Trophoblast cell (in vitro differentiated cells and primary cell): ENCODE data around the gene PLXNA2.

Source experiments
- DNase-seq, 2 donors: peaks; one replicate each; pipeline ENCODE4 v3.0.0-alpha.2; 2016
- H2AFZ ChIP-seq: 2 replicates; pipeline ENCODE4 v1.6.1; 2013; ENCODE audit warnings: low read length, moderate library complexity, mild to moderate bottlenecking; ENCODE audit not compliant: insufficient read depth, poor library complexity
- H2AK5ac ChIP-seq: 2 replicates; pipeline ENCODE4 v1.6.1; 2013; ENCODE audit warnings: mild to moderate bottlenecking, low read length
- H2BK120ac ChIP-seq: 2 replicates; pipeline ENCODE4 v1.6.1; 2013; ENCODE audit warnings: low read length, mild to moderate bottlenecking, moderate library complexity; ENCODE audit not compliant: insufficient read depth, poor library complexity
- H2BK12ac ChIP-seq: 2 replicates; pipeline ENCODE4 v1.6.1; 2013; ENCODE audit warnings: mild to moderate bottlenecking, low read length, moderate library complexity
- H2BK5ac ChIP-seq: 2 replicates; pipeline ENCODE4 v1.6.1; 2013; ENCODE audit warnings: low read length, low read depth, moderate library complexity, mild to moderate bottlenecking; ENCODE audit not compliant: poor library complexity
- H3K14ac ChIP-seq: 2 replicates; pipeline ENCODE4 v1.6.1; 2013; ENCODE audit warnings: mild to moderate bottlenecking, low read length
- H3K18ac ChIP-seq: 2 replicates; pipeline ENCODE4 v1.6.1; 2013; ENCODE audit warnings: mild to moderate bottlenecking, low read length
- H3K23ac ChIP-seq: 2 replicates; pipeline ENCODE4 v1.6.1; 2013; ENCODE audit warnings: low read length
- H3K27ac ChIP-seq: 2 replicates; pipeline ENCODE4 v1.5.1; 2013; ENCODE audit warnings: low read depth, mild to moderate bottlenecking, inconsistent platforms, low read length, moderate library complexity
- H3K27me3 ChIP-seq: 2 replicates; pipeline ENCODE4 v1.6.1; 2013; ENCODE audit warnings: inconsistent platforms, mild to moderate bottlenecking, low read length, moderate library complexity; ENCODE audit not compliant: insufficient read depth
- H3K36me3 ChIP-seq, 2 experiments: 1 replicate in 1 of 2; 2 replicates in 1 of 2; pipeline ENCODE4 v1.6.1; 2013; ENCODE audit warnings: low read length in 2 of 2, mild to moderate bottlenecking in 2 of 2, moderate library complexity in 1 of 2; ENCODE audit not compliant: insufficient read depth in 2 of 2, control insufficient read depth in 1 of 2
- H3K4ac ChIP-seq: 2 replicates; pipeline ENCODE4 v1.6.1; 2013; ENCODE audit warnings: low read depth, mild to moderate bottlenecking, low read length, moderate library complexity
- H3K4me1 ChIP-seq, 2 experiments: 1 replicate in 1 of 2; 2 replicates in 1 of 2; pipeline ENCODE4 v1.6.1; 2013; ENCODE audit warnings: low read length in 2 of 2, mild to moderate bottlenecking in 2 of 2, moderate library complexity in 1 of 2; ENCODE audit not compliant: insufficient read depth in 2 of 2, control insufficient read depth in 1 of 2
- H3K4me2 ChIP-seq: 2 replicates; pipeline ENCODE4 v1.6.1; 2013; ENCODE audit warnings: inconsistent platforms, mild to moderate bottlenecking, low read length, moderate library complexity
- H3K4me3 ChIP-seq: 2 replicates; pipeline ENCODE4 v1.5.1; 2013; ENCODE audit warnings: mild to moderate bottlenecking, low read depth, low read length, inconsistent platforms
- H3K79me1 ChIP-seq: one replicate; pipeline ENCODE4 v1.6.1; 2013; ENCODE audit warnings: low read length
- H3K79me2 ChIP-seq: 2 replicates; pipeline ENCODE4 v1.6.1; 2013; ENCODE audit warnings: low read length, mild to moderate bottlenecking; ENCODE audit not compliant: control insufficient read depth, insufficient read depth, poor library complexity
- H3K9ac ChIP-seq: 2 replicates; pipeline ENCODE4 v1.6.1; 2013; ENCODE audit warnings: mild to moderate bottlenecking, low read length
- H3K9me3 ChIP-seq: 2 replicates; pipeline ENCODE4 v1.6.1; 2013; ENCODE audit warnings: low read depth, mild to moderate bottlenecking, control low read depth, inconsistent platforms, low read length; ENCODE audit not compliant: insufficient read depth
- H4K12ac ChIP-seq: 2 replicates; pipeline ENCODE4 v1.6.1; 2013; ENCODE audit warnings: low read depth, mild to moderate bottlenecking, low read length, moderate library complexity
- H4K8ac ChIP-seq: 2 replicates; pipeline ENCODE4 v1.6.1; 2013; ENCODE audit warnings: low read depth, mild to moderate bottlenecking, low read length, moderate library complexity
- H4K91ac ChIP-seq: one replicate; pipeline ENCODE4 v1.6.1; 2013; ENCODE audit warnings: low read depth, mild to moderate bottlenecking, low read length, moderate library complexity
- WGBS: extraction: QIAGEN DNeasy Blood & Tissue Kit; methylation state at CpG from one replicate; pipeline ENCODE4 v1.1.7; 2013; ENCODE audit warnings: missing lambda C conversion rate; ENCODE audit not compliant: insufficient read length, insufficient coverage; ENCODE audit errors: extremely low coverage; 5-methylcytosine and 5-hydroxymethylcytosine counted together

The PLXNA2 gene

GRCh38 chr1:207997486-207998268 is 246.5 kb downstream of the PLXNA2 start:
- no peak overlapping the region for H2BK120ac ChIP-seq
- H2AK5ac ChIP-seq: no peak overlapping the region
- no peak overlapping the region for H3K18ac ChIP-seq
- no peaks in the 10 kb centered on the region for H3K4me1 ChIP-seq
- H3K23ac ChIP-seq: no peak overlapping the region
- no peaks in the 10 kb centered on the region for H3K79me1 ChIP-seq
- DNase-seq: peak; percentile 32 to 73
- no peak overlapping the region for H3K4me2 ChIP-seq
- H3K79me2 ChIP-seq: no peaks in the 10 kb centered on the region
- H3K9ac ChIP-seq: no peak overlapping the region
- H2AFZ ChIP-seq: no peak overlapping the region
- no peak overlapping the region for H3K4me3 ChIP-seq
- no peak overlapping the region for H4K91ac ChIP-seq
- WGBS: no CpG with 5 or more reads among the region's 9 CpGs
- H2BK5ac ChIP-seq: no peak overlapping the region
- H3K27me3 ChIP-seq: no peaks in the 10 kb centered on the region
- no peak overlapping the region for H4K8ac ChIP-seq
- H4K12ac ChIP-seq: no peak overlapping the region
- no peak overlapping the region for H2BK12ac ChIP-seq
- no peaks in the 10 kb centered on the region for H3K9me3 ChIP-seq
- no peaks in the 10 kb centered on the region for H3K36me3 ChIP-seq
- H3K14ac ChIP-seq: no peak overlapping the region
- H3K4ac ChIP-seq: no peak overlapping the region
- H3K27ac ChIP-seq: no peak overlapping the region

- H4K12ac ChIP-seq: no peak overlapping the region
- H3K36me3 ChIP-seq: no peaks in the 10 kb centered on the region
- H3K4me2 ChIP-seq: no peak overlapping the region
- no peaks in the 10 kb centered on the region for H3K27me3 ChIP-seq
- H3K18ac ChIP-seq: no peak overlapping the region
- H3K9me3 ChIP-seq: no peaks in the 10 kb centered on the region
- no peak overlapping the region for H2AFZ ChIP-seq
- H2AK5ac ChIP-seq: no peak overlapping the region
- H3K27ac ChIP-seq: no peak overlapping the region
- no peak overlapping the region for H3K4me3 ChIP-seq
- no peak overlapping the region for H2BK120ac ChIP-seq
- no peak overlapping the region for H3K14ac ChIP-seq
- H3K79me2 ChIP-seq: no peaks in the 10 kb centered on the region
- no peak overlapping the region for H3K23ac ChIP-seq
- no peak overlapping the region for H4K8ac ChIP-seq
- H2BK5ac ChIP-seq: no peak overlapping the region
- H3K9ac ChIP-seq: no peak overlapping the region
- DNase-seq: no peak
- H3K79me1 ChIP-seq: no peaks in the 10 kb centered on the region
- no peaks in the 10 kb centered on the region for H3K4me1 ChIP-seq
- H2BK12ac ChIP-seq: no peak overlapping the region
- H4K91ac ChIP-seq: no peak overlapping the region
- no peak overlapping the region for H3K4ac ChIP-seq
Measured at GRCh38 chr1:207996636-207997035, 247.5 kb downstream of the PLXNA2 start.

DNA sequence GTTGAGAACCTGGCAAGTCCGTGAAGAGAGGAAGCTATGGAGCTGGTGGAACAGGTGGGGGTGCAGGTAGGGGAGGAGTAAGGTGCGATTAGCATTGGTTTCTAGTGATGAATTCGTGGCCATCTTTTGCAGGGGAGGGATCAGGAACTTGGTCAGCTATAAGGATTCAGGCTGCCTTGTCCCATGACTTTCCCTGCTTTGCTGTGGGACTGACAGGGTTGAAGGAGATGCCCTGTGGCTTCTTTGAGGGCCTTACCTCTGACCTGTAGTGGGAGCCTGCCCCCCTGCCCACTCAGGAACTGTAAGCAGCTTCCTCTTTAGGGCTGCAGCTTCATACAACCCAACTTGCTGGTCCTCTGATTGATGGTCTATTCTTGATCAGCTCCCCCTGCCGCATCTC is 248.6 kb downstream of the PLXNA2 start:
- no CpG with 5 or more reads among the region's 4 CpGs for WGBS
- H2AK5ac ChIP-seq: no peak overlapping the region
- H3K27me3 ChIP-seq: no peaks in the 10 kb centered on the region
- no peaks in the 10 kb centered on the region for H3K79me1 ChIP-seq
- no peak overlapping the region for H3K4me3 ChIP-seq
- H4K91ac ChIP-seq: no peak overlapping the region
- H3K36me3 ChIP-seq: no peaks in the 10 kb centered on the region
- H3K18ac ChIP-seq: no peak overlapping the region
- no peak overlapping the region for H3K4ac ChIP-seq
- no peak overlapping the region for H3K23ac ChIP-seq
- H4K8ac ChIP-seq: no peak overlapping the region
- DNase-seq: no peak
- no peaks in the 10 kb centered on the region for H3K9me3 ChIP-seq
- no peak overlapping the region for H4K12ac ChIP-seq
- H2BK120ac ChIP-seq: no peak overlapping the region
- H2BK5ac ChIP-seq: no peak overlapping the region
- H3K4me1 ChIP-seq: no peaks in the 10 kb centered on the region
- no peak overlapping the region for H3K14ac ChIP-seq
- no peak overlapping the region for H2AFZ ChIP-seq
- H2BK12ac ChIP-seq: no peak overlapping the region
- no peaks in the 10 kb centered on the region for H3K79me2 ChIP-seq
- H3K27ac ChIP-seq: no peak overlapping the region
- H3K4me2 ChIP-seq: no peak overlapping the region
- no peak overlapping the region for H3K9ac ChIP-seq

- H4K12ac ChIP-seq: no peak overlapping the region
- H3K23ac ChIP-seq: no peak overlapping the region
- H3K4me3 ChIP-seq: no peak overlapping the region
- H3K18ac ChIP-seq: no peak overlapping the region
- no peak overlapping the region for H4K8ac ChIP-seq
- no peak overlapping the region for H2BK120ac ChIP-seq
- no peak overlapping the region for H2AK5ac ChIP-seq
- H2BK12ac ChIP-seq: no peak overlapping the region
- H3K4ac ChIP-seq: no peak overlapping the region
- H3K14ac ChIP-seq: no peak overlapping the region
- no peak overlapping the region for H4K91ac ChIP-seq
- no peak overlapping the region for H3K9ac ChIP-seq
- no CpG with 5 or more reads among the region's 5 CpGs for WGBS
- no peaks in the 10 kb centered on the region for H3K27me3 ChIP-seq
- H3K79me2 ChIP-seq: no peaks in the 10 kb centered on the region
- no peak overlapping the region for H2AFZ ChIP-seq
- H2BK5ac ChIP-seq: no peak overlapping the region
- no peak overlapping the region for H3K4me2 ChIP-seq
- DNase-seq: peak in 1 of 2 donors; percentile 12
- no peaks in the 10 kb centered on the region for H3K36me3 ChIP-seq
- no peak overlapping the region for H3K27ac ChIP-seq
- H3K4me1 ChIP-seq: no peaks in the 10 kb centered on the region
- no peaks in the 10 kb centered on the region for H3K9me3 ChIP-seq
- no peaks in the 10 kb centered on the region for H3K79me1 ChIP-seq
Measured at GRCh38 chr1:207993477-207994445, 250.4 kb downstream of the PLXNA2 start.
